GM18873 (cell line): Measurements from ENCODE around the gene ZSCAN10.

Experiments
- ATAC-seq: cut with Tn5 transposase; IDR thresholded peaks from one replicate; pipeline ENCODE4 v1.9.1; 2021; ENCODE audit warnings: mild to moderate bottlenecking, moderate library complexity, moderate number of reproducible peaks; ENCODE audit not compliant: unreplicated experiment, low FRiP score

ZSCAN10 gene

GRCh38 chr16:3051009-3051408 lies 48.1 kb downstream of the ZSCAN10 start:
- no peak for ATAC-seq

- ATAC-seq = no peak
Measured at GRCh38 chr16:3050487-3050886, 48.6 kb downstream of the ZSCAN10 start.

- ATAC-seq = no peak
Measured at GRCh38 chr16:3049921-3050481, 49.1 kb downstream of the ZSCAN10 start.

- ATAC-seq = no peak
Measured at GRCh38 chr16:3047387-3047720, 51.7 kb downstream of the ZSCAN10 start.

GRCh38 chr16:3046641-3047386 lies 52.3 kb downstream of the ZSCAN10 start:
- no peak for ATAC-seq

- no peak for ATAC-seq
Measured at GRCh38 chr16:3045758-3046640, 53.1 kb downstream of the ZSCAN10 start, which contains the start of gene MMP25. Gene MMP25, plus strand, starts transcription at chr16:3046561. Its CDS starts 357 bp downstream, at chr16:3046918.

GRCh38 chr16:3044708-3045107 lies 54.4 kb downstream of the ZSCAN10 start:
- no peak for ATAC-seq

GRCh38 chr16:3042376-3042775 lies 56.7 kb downstream of the ZSCAN10 start:
- no peak for ATAC-seq

- ATAC-seq = no peak
Measured at GRCh38 chr16:3038896-3039295, 60.2 kb downstream of the ZSCAN10 start.
